Caco-2 (cell line): ENCODE data around the gene UBL3. TPM values are rescaled to one million over a fixed set of nuclear protein-coding genes. Genes with fewer than 3 reads are reported as not detected.

Source experiments
- BruUV-seq: library from RNA; stranded (reverse); fragments of 400-500 nt; replicated peaks from 2 replicates; lab custom pipeline; 2021; lab: Mats Ljungman, UMichigan
- CTCF ChIA-PET: fragments of 300-600 bp; sonication (Branson Sonifier 250); formaldehyde crosslinking; loops from one replicate; lab custom pipeline; 2022; ENCODE audit warnings: antibody characterized with exemption; lab: Charles Lee
- POLR2A ChIA-PET: fragments of 300-600 bp; sonication (Branson Sonifier 250); formaldehyde crosslinking; loops from one replicate; lab custom pipeline; 2022; ENCODE audit warnings: antibody characterized with exemption; lab: Charles Lee
- DNase-seq, 2 experiments: peaks; one replicate each; pipeline versions ENCODE4 v3.0.0 to v3.0.0-alpha.2; 2020 to 2022
- H3K27me3 ChIP-seq: replicated peaks from 2 replicates; pipeline ENCODE4 v1.6.0; 2011; ENCODE audit warnings: low read length; ENCODE audit not compliant: control insufficient read depth, insufficient read depth
- H3K36me3 ChIP-seq: 2 replicates; pipeline ENCODE4 v1.5.1; 2011; ENCODE audit warnings: low read length; ENCODE audit not compliant: control insufficient read depth, insufficient read depth
- H3K4me1 ChIP-seq: fragments of 250-450 bp; sonication (Bioruptor Pico); 2 replicates; pipeline ENCODE4 v1.5.1; 2020; ENCODE audit warnings: mild to moderate bottlenecking
- H3K4me3 ChIP-seq: 2 replicates; pipeline ENCODE4 v1.5.1; 2011; ENCODE audit warnings: low read depth, mild to moderate bottlenecking, control low read depth, low read length
- H3K9me3 ChIP-seq: fragments of 250-450 bp; sonication (Bioruptor Pico); 2 replicates; pipeline ENCODE4 v1.5.1; 2020; ENCODE audit warnings: mild to moderate bottlenecking, moderate library complexity
- H3K27ac Mint-ChIP-seq: one replicate; pipeline ENCODE4 v1.8.0; 2022; ENCODE audit warnings: mixed read lengths; ENCODE audit not compliant: unreplicated experiment
- H3K27me3 Mint-ChIP-seq: one replicate; pipeline ENCODE4 v1.8.0; 2022; ENCODE audit warnings: mixed read lengths; ENCODE audit not compliant: insufficient read depth, unreplicated experiment
- H3K36me3 Mint-ChIP-seq: one replicate; pipeline ENCODE4 v1.8.0; 2022; ENCODE audit warnings: mild to moderate bottlenecking, mixed read lengths; ENCODE audit not compliant: insufficient read depth, unreplicated experiment
- H3K4me1 Mint-ChIP-seq: one replicate; pipeline ENCODE4 v1.8.0; 2022; ENCODE audit warnings: low read depth, mixed read lengths; ENCODE audit not compliant: unreplicated experiment
- H3K4me3 Mint-ChIP-seq: one replicate; pipeline ENCODE4 v1.8.0; 2022; ENCODE audit warnings: mild to moderate bottlenecking, moderate library complexity, mixed read lengths; ENCODE audit not compliant: unreplicated experiment
- H3K9me3 Mint-ChIP-seq: one replicate; pipeline ENCODE4 v1.8.0; 2022; ENCODE audit warnings: mixed read lengths; ENCODE audit not compliant: unreplicated experiment
- intact Hi-C: fragments of 100-400 bp; cut with micrococcal nuclease; formaldehyde crosslinking; loops from one replicate; pipeline ENCODE4 v1.10.0; 2022; ENCODE audit not compliant: unreplicated experiment
- total RNA-seq: library from RNA; stranded (reverse); gene quantifications from 2 replicates; pipeline ENCODE4 v1.2.3, GENCODE V29; 2022
- TF ChIP-seq, protein P1 (sequence below), 2 experiments: fragments of 200-600 bp in 1 of 2; IDR thresholded peaks; 1 replicate in 1 of 2; 2 replicates in 1 of 2; pipeline versions ENCODE4 v1.5.1 to v1.8.0; 2011 to 2022; ENCODE audit warnings: antibody characterized with exemption in 1 of 2, control low read depth in 1 of 2, inconsistent platforms in 1 of 2, low read depth in 1 of 2, low read length in 1 of 2, mild to moderate bottlenecking in 1 of 2, moderate library complexity in 1 of 2; ENCODE audit not compliant: insufficient read depth in 1 of 2, severe bottlenecking in 1 of 2, unreplicated experiment in 1 of 2

UBL3 gene
- total RNA-seq, 1 experiment from 2014 or later: 37.5 TPM

GRCh38 chr13:29763436-29764180, 86.8 kb downstream of the UBL3 start:
- H3K4me3 ChIP-seq: no peak overlapping the region
- no peaks in the 10 kb centered on the region for H3K27me3 ChIP-seq
- H3K36me3 Mint-ChIP-seq: peaks cover 30% of the 10 kb centered on the region
- H3K9me3 Mint-ChIP-seq: peaks cover 10% of the 10 kb centered on the region
- no peaks in the 10 kb centered on the region for H3K9me3 ChIP-seq
- no peaks in the 10 kb centered on the region for H3K4me1 ChIP-seq
- POLR2A ChIA-PET: no interaction called here
- intact Hi-C loops: loop anchor here (2.0 kb wide), 1 partner anchor 351 kb away; no protein-coding TSS in a partner anchor
- H3K27me3 Mint-ChIP-seq: no peaks in the 10 kb centered on the region
- no peak overlapping the region for H3K27ac Mint-ChIP-seq
- peaks cover 4% of the 10 kb centered on the region for H3K4me1 Mint-ChIP-seq
- CTCF ChIA-PET: interaction anchor here (0.9 kb wide), 1 partner anchor 352 kb away, joined by 3 read pairs; no protein-coding TSS in a partner anchor
- H3K36me3 ChIP-seq: no peaks in the 10 kb centered on the region; the same call in 1 of the 2 replicates
- BruUV-seq: no TSS peak
- TF ChIP-seq, protein P1, sequence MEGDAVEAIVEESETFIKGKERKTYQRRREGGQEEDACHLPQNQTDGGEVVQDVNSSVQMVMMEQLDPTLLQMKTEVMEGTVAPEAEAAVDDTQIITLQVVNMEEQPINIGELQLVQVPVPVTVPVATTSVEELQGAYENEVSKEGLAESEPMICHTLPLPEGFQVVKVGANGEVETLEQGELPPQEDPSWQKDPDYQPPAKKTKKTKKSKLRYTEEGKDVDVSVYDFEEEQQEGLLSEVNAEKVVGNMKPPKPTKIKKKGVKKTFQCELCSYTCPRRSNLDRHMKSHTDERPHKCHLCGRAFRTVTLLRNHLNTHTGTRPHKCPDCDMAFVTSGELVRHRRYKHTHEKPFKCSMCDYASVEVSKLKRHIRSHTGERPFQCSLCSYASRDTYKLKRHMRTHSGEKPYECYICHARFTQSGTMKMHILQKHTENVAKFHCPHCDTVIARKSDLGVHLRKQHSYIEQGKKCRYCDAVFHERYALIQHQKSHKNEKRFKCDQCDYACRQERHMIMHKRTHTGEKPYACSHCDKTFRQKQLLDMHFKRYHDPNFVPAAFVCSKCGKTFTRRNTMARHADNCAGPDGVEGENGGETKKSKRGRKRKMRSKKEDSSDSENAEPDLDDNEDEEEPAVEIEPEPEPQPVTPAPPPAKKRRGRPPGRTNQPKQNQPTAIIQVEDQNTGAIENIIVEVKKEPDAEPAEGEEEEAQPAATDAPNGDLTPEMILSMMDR (IDR thresholded peaks at IDR 0.05; ENCODE audit: insufficient read depth in 1 of 2, low read depth in 1 of 2, low read length in 1 of 2, severe bottlenecking in 1 of 2, unreplicated experiment in 1 of 2): no peak
- no peak for DNase-seq
- H3K4me3 Mint-ChIP-seq: no peak overlapping the region

DNA sequence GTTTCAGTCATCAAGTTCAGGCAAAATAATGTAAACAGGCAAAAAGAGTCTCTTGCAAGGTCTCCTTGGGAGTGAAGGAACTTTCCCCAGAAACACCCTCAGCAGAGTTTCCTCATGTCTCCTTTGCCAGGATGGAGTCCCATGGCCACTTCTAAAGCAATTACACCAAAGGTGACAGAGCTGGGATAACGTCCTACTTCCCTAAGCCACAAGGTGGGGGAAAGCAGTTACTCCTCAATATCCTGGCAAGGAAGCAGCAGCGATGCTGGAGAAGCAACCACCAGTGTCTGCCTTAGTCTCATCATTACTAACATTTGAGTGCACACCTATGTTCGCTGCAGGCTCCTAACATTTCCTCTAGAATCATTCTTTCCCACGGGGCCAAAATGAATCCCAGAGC, 88.6 kb downstream of the UBL3 start:
- CTCF ChIA-PET: interaction anchor here (0.6 to 1.2 kb wide), 3 partner anchors 9 to 353 kb away, joined by 3 to 7 read pairs (median 4); no protein-coding TSS in a partner anchor
- H3K27me3 ChIP-seq: no peaks in the 10 kb centered on the region
- POLR2A ChIA-PET: no interaction called here

DNA sequence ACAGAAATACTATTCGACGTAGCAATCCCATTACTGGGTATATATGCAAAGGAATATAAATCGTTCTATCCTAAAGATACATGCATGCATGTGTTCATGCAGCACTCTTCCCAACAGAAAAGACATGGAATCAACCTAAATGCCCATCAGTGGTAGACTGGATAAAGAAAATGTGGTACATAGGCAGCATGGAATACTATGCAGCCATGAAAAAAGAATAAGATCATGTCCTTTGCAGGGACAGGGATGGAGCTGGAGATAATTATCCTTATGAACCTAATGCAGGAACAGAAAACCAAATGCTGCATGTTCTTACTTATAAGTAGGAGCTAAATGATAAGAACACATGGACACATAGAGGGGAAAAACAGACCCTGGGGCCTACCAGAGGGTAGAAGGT, 89.3 kb downstream of the UBL3 start:
- no peaks in the 10 kb centered on the region for H3K9me3 ChIP-seq
- intact Hi-C loops: no loop called here

More for the DNA sequence above, 88.6 kb downstream of the UBL3 start:
- peaks cover 7% of the 10 kb centered on the region for H3K4me1 Mint-ChIP-seq
- no peaks in the 10 kb centered on the region for H3K36me3 ChIP-seq
- intact Hi-C loops: loop anchor here (2.0 kb wide), 1 partner anchor 353 kb away; no protein-coding TSS in a partner anchor
- TF ChIP-seq, protein P1 (IDR thresholded peaks at IDR 0.05; ENCODE audit: insufficient read depth in 1 of 2, low read depth in 1 of 2, low read length in 1 of 2, severe bottlenecking in 1 of 2, unreplicated experiment in 1 of 2): peak in 1 of 2 experiments; percentile 20
- H3K4me1 ChIP-seq: no peaks in the 10 kb centered on the region
- H3K4me3 Mint-ChIP-seq: no peak overlapping the region
- H3K9me3 Mint-ChIP-seq: peaks cover 10% of the 10 kb centered on the region
- H3K27me3 Mint-ChIP-seq: no peaks in the 10 kb centered on the region
- no peak for DNase-seq
- no peak overlapping the region for H3K4me3 ChIP-seq
- BruUV-seq: no TSS peak
- H3K27ac Mint-ChIP-seq: no peak overlapping the region
- peaks cover 24% of the 10 kb centered on the region for H3K36me3 Mint-ChIP-seq
- no peaks in the 10 kb centered on the region for H3K9me3 ChIP-seq

More for the DNA sequence above, 89.3 kb downstream of the UBL3 start:
- no peaks in the 10 kb centered on the region for H3K36me3 ChIP-seq
- peaks cover 10% of the 10 kb centered on the region for H3K9me3 Mint-ChIP-seq
- TF ChIP-seq, protein P1 (IDR thresholded peaks at IDR 0.05; ENCODE audit: insufficient read depth in 1 of 2, low read depth in 1 of 2, low read length in 1 of 2, severe bottlenecking in 1 of 2, unreplicated experiment in 1 of 2): no peak
- no peaks in the 10 kb centered on the region for H3K27me3 Mint-ChIP-seq
- ChIA-PET CTCF (interaction anchor here (0.9 kb wide), 1 partner anchor 10 kb away, joined by 4 read pairs; no protein-coding TSS in a partner anchor), POLR2A (no interaction called here)
- H3K36me3 Mint-ChIP-seq: peaks cover 21% of the 10 kb centered on the region
- peaks cover 7% of the 10 kb centered on the region for H3K4me1 Mint-ChIP-seq
- no peaks in the 10 kb centered on the region for H3K27me3 ChIP-seq
- H3K4me3 Mint-ChIP-seq: no peak overlapping the region
- no peak overlapping the region for H3K27ac Mint-ChIP-seq
- H3K4me1 ChIP-seq: no peaks in the 10 kb centered on the region
- no peak overlapping the region for H3K4me3 ChIP-seq
- no peak for DNase-seq
- BruUV-seq: no TSS peak
